HG03558 (cell line): ENCODE measurements around the gene GTPBP3.
"Not testable (repeated sequence)": the region's sequence is repeated elsewhere in the genome, so short reads cannot be mapped to it uniquely, and the experiment has no call there.

Source experiments
- ATAC-seq: cut with Tn5 transposase; IDR thresholded peaks from one replicate; pipeline ENCODE4 v1.9.1; 2021; ENCODE audit warnings: moderate number of reproducible peaks; ENCODE audit not compliant: unreplicated experiment; ENCODE audit errors: extremely low read depth

The GTPBP3 gene, protein sequence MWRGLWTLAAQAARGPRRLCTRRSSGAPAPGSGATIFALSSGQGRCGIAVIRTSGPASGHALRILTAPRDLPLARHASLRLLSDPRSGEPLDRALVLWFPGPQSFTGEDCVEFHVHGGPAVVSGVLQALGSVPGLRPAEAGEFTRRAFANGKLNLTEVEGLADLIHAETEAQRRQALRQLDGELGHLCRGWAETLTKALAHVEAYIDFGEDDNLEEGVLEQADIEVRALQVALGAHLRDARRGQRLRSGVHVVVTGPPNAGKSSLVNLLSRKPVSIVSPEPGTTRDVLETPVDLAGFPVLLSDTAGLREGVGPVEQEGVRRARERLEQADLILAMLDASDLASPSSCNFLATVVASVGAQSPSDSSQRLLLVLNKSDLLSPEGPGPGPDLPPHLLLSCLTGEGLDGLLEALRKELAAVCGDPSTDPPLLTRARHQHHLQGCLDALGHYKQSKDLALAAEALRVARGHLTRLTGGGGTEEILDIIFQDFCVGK

DNA sequence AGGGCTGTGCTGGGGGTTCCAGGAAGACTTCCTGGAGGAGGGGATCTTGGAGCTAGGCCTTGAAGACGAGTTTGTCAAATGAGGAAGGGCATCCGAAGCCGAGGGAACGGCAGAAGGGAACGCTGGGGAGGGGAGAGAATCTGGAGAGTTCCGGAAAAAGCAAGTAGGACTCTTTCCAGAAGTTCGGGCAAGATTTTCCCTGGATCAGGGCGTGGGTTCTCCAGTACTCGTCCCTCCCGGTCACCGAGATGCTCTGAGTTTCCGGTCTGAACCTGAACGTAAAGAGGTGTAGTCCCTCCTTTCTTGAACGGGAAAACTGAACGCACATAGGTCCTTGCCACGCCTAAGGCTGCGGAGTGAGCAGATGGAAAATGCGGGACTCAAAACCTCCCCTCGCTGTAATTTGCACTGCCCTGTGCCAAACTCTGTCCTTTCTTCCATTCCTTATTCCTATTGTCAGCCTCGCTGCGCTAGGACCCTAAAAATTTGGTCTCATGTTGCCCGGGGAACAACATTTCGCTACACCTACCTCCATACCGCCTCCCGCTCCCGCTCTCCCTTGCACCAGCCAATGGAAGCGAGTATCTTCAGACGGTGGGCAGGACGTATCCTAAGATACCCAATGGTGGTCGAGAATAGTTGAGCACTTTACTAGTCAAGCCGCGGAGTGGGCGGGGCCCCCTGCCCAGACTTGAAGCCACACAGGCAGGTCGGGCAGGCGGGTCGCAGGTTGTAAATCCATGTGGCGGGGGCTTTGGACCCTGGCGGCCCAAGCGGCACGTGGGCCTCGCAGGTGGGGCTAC, at the start of gene GTPBP3:
GTPBP3 (plus strand) TSS at position 682 of the 803 bp plus-strand sequence; CDS start at position 741, 59 bp downstream.
- ATAC-seq = peak; percentile 41

DNA sequence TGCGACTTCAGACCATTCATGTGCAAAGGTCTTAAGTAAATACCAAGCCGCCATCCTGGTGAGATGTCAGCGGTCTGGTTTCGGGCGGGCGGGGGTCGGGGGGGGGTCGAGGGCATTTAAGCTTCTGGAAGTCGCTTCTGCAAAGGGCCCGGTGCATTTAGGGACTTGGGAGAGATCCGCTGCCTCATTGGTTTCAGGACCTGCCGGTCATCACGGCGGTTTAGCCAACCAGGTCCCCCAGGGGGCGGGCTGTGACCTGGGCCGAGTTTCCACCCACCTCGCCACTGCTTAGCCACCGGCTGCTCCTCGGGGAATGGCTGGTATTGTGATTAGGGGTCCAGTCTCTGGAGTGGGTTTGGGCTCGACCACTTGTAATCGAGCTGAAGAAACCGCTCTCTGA, 47.9 kb upstream of the GTPBP3 start:
- ATAC-seq = no peak

DNA sequence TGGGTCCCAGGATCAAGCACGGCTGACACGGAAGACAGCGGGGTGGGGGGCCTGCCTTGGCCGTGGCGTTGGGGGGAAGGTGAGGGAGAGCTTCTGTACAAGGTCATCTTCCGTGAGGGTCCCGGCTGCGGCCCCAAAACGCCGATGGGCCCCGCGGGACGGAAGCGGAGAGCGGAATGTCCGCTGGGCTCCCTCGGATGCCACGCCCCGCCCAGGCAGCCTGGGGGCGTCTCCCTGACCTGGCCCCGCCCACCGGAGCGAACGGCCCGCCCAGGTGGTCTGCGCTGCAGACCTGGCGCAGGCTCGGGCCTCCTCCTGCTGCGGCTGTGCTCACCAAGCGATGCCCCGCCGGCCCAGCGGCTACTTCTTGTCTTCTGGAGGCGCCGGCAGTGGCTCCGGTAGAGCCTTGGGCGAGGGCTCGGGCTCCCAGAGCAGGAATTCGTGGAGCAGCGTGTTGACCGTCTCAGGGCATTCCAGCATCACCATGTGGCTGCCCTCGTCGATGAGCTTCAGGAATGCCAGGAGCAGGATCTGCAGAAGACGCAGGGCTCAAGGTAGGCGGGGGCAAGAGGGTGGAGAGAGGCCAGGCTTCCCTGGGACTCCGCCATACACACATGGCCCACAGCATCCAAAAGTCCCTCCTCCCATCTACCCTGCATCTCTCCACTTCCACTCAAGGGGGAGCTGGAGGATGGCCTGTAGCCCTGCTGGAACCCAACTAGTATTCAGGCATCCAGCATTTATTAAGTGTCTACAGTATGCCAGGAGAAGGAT, 44.9 kb upstream of the GTPBP3 start:
- ATAC-seq = no peak

GRCh38 chr19:17293605-17294004, 43.7 kb upstream of the GTPBP3 start:
- no peak for ATAC-seq

DNA sequence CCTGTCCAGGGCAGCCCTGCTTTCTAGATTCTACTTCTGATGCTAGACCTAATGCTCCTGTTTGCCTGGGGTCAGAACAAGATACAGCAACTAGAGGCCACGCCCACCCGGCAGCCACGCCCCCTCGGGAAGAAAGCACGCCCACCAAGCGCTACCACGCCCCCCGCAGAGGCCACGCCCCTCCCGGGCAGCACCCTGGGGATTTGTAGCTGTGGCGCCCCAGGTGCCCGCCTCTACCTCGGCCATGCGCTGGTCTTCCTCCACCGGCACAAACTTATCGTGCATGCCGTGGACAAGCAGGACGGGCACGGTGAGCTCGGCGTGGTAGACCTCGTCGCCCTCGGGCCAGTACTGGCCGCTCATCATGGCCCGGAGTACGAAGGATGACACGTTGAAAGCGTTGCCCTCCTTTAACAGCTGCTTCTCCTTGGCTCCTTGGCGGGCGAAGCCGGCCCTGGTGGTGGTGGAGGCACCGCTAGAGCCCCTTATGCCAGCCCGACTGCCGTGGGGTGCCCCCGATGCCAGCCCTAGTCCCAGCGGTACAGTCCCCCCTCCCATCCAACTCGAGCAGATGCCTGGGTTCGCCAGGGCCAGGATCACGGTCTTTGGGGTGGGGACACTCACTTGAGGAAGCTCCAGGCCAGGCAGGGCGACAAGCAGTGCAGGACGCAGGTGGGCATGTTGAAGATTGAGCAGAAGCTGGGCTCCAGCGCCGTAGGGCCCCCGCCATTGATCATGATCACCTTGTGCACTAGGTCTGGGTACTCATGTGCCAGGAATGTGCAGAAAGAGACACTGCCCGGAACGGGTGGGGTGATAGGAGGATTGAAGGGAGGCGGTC, 43.1 kb upstream of the GTPBP3 start:
- no peak for ATAC-seq

DNA sequence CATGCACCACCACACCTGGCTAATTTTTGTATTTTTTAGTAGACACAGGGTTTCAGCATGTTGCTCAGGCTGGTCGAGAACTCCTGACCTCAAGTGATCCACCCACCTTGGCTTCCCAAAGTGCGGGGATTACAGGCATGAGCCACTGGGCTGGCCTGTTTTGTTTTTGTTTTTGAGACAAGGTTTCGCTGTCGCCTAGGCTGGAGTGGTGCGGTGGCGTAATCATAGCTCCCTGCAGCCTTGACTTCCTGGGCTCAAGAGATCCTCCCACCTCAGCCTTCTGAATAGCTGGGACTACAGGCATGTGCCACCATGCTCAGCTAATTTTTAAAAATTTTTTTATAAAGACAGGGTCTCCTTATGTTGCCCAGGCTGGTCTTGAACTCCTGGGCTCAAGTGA, 41.8 kb upstream of the GTPBP3 start:
- not testable (repeated sequence) for ATAC-seq

DNA sequence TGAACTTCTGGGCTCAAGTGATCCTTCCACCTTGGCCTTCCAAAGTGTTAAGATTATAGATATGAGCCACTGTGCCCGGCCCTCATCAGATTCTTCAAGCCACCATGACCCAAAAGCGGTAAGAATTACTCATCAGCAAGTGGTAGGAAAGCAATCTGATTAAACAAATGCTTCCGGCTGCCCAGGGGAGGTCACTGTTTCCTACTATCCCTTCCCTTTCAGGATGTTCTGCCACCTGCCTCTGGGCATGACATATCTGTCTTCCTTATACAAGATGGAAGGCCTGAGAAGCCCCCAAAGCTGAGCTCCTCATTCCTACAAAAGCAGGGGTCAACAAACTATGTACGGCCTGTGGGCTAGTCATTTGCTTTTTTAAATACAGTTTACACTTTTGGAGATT, 41.1 kb upstream of the GTPBP3 start:
- ATAC-seq = no peak

- no peak for ATAC-seq
Observed at GRCh38 chr19:17296976-17297375, 40.4 kb upstream of the GTPBP3 start.

- no peak for ATAC-seq
Observed at GRCh38 chr19:17300992-17301619, 36.2 kb upstream of the GTPBP3 start.

DNA sequence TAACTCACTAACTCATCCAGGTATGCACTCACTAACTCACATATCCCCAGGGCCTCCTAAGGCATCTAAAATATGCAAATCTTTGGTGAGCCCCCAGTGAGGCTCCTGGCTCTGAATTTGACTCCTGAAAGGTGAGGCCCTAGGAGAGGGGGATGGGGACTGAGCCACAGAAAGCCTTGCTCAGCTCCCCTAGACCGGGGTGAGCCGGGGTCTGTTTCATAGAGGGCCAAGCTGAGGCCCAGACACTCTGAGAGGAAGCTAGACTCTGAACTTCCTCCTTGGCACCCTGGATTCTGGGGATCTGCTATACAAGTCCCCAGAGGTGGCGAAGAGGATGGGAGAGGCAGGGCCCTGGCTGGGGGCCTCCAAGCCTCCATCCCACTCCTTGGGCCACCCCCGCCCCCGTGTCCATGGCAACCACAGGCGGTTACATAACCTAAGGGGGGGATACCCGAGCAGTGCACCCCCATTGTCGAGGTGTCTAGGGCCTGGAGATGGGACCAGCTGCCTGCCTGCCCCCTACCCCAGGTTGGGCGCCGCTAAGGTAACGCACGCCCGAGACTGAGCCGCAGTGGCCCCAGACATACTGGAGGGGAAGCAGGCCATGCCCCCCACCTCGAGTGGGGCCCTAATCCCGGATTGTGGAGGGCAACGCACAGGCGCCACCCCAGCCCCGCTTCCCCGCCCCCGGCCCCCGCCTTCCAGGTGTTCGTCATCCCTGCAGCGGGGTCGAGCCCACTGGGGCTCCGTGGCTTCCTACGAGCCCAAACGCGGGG, 34.8 kb upstream of the GTPBP3 start:
- ATAC-seq = no peak

DNA sequence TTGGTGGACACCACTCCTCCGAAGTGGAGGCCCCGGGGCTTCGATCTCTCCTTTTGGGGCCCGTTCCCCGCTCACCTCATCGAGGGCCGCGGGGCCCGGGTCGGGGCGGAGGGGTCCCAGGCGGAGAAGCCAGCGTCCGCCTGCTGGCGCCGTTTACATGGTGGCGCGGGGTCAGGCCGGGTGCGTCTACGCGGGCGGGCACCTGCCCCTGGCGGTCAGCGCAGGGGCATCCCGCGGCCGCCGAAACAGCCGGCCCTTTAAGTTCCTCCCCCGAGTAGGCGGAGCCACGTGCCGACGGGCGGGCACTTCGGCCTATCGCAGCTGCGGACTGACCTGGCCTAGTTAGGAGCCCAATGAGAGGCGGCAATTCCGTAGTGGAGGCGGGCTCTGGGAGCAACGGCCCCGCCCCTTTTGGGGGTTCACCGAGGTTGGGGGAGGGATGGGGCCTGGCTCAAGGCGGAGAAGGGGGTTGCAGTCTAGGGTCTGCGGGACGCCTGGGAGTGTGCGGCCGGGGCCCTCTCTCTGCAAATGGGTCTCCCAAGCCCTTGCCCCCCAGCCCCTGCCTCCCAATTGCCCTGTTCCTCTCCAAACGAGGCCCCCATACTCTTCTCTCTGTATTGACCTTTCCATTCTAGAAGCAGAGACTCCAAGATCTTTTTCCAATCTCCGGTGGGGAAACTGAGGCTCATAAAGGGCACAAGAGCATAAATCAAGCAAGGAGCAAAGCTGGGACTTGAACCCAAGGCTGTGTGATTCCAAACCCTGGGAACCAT, 34.0 kb upstream of the GTPBP3 start, which contains the start of gene ABHD8:
ABHD8 (minus strand) TSS at position 259 of the 773 bp plus-strand sequence. CDS start 1,809 bp downstream, outside the sequence.
- ATAC-seq = no peak

DNA sequence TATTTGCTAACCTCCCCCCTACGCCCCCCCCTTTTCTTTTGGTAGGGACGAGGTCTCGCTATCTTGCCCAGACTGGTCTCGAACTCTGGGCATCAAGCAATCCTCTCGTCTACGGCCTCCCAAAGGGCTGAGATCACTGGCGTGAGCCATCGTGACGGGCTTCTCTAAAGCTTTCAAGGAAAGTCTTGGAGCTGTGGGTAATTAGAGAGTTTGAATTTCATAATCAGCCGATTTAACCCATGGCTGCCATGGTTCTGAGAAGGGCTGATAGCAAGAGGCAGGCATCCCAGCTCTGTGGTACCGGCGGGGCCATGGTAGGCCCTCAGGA, 33.4 kb upstream of the GTPBP3 start:
- no peak for ATAC-seq

DNA sequence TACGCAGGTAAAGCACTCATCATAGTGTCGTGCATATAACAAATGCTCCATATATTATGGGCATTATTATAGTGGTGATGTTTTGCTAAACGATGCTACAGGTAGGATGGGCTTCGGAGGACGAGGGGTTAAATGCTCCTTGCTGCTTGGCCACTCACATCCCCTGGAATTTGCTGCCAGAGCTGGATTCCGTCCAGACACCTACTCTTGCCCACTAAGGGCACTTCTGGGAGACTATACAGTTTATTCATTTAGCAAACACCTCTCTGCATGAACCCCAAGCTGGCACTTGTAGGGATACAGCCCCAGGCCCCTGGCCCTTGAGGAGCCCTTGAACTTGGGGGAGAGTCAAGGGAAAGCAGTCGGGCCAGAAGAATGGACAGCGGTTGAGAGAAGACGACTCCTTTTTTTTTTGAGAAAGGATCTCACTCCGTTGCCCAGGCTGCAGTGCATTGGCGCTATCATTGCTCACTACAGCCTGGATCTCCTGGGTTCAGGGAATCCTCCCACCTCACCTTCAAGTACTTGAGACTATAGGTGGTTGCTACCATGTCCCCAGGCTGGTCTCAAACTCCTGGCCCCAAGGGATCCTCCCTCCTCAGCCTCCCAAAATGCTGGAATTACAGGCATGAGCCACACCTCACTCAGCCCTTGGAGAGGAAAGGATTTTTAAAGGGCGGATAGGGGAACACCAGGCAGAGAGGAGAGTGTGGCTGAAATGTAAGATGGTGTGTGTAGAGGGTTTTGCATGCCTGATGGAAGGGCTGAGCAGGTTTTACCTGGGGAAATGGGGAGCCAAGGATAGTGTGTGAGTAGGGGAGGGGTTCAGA, 32.8 kb upstream of the GTPBP3 start:
- no peak for ATAC-seq

- no peak for ATAC-seq
Observed at GRCh38 chr19:17305216-17305516, 32.2 kb upstream of the GTPBP3 start.

GRCh38 chr19:17305517-17306284, 31.7 kb upstream of the GTPBP3 start, which contains the start of gene MRPL34:
TSS of gene MRPL34 (plus strand) at chr19:17305872. CDS start at chr19:17305893, 21 bp downstream.
- ATAC-seq = peak; percentile 50

DNA sequence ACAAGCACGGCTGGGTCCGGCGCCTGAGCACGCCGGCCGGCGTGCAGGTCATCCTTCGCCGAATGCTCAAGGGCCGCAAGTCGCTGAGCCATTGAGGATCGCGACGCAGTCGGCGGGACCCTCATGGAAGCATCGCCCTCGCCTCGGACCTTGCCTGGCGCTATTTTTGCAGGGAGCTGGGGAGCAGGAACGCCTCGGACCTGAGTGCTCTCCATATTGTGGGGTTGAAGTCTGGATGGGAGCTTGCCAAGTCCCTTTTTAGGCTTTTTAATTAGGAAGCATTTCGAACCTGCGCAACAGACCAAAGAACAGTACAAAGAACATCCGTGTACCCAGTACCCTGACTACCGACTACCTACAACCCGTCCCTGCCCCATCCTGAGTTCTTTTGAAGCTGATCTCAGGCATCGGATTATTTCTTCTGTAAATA, 31.1 kb upstream of the GTPBP3 start:
- ATAC-seq = no peak
